GM23338 (cell line): ENCODE data around the gene CDIPT. TPM values are rescaled to one million over a fixed set of nuclear protein-coding genes. Genes with fewer than 3 reads are reported as not detected.

ENCODE experiments used
- ATAC-seq: fragments of 200-7000 bp; cut with Tn5 transposase; 3 replicates; pipeline ENCODE4 v1.9.1; 2020
- DNase-seq: peaks from one replicate; pipeline ENCODE4 v3.0.0-alpha.2; 2015; ENCODE audit warnings: low spot score
- H2AFZ ChIP-seq: fragments of 200-600 bp; sonication (generic); 2 replicates; pipeline ENCODE4 v1.8.0; 2016; ENCODE audit warnings: antibody characterized with exemption, mild to moderate bottlenecking, moderate library complexity
- H3F3A ChIP-seq: fragments of 200-600 bp; sonication (generic); replicated peaks from 2 replicates; pipeline ENCODE4 v1.8.0; 2017; ENCODE audit warnings: antibody characterized with exemption, mixed run types, low read depth
- H3K27ac ChIP-seq: fragments of 200-600 bp; sonication (generic); 2 replicates; pipeline ENCODE4 v1.6.1; 2016; ENCODE audit warnings: low read depth
- H3K27me3 ChIP-seq: fragments of 200-600 bp; sonication (generic); 2 replicates; pipeline ENCODE4 v1.8.0; 2016; ENCODE audit warnings: mild to moderate bottlenecking, mixed run types, moderate library complexity; ENCODE audit not compliant: insufficient read depth
- H3K36me3 ChIP-seq: fragments of 200-600 bp; sonication (generic); 2 replicates; pipeline ENCODE4 v1.8.0; 2016; ENCODE audit warnings: mild to moderate bottlenecking; ENCODE audit not compliant: insufficient read depth
- H3K4me1 ChIP-seq: fragments of 200-600 bp; sonication (generic); 2 replicates; pipeline ENCODE4 v1.8.0; 2016; ENCODE audit warnings: mild to moderate bottlenecking, moderate library complexity; ENCODE audit not compliant: insufficient read depth
- H3K4me2 ChIP-seq: fragments of 200-600 bp; sonication (generic); 2 replicates; pipeline ENCODE4 v1.7.1; 2017; ENCODE audit warnings: mixed run types
- H3K4me3 ChIP-seq: fragments of 200-600 bp; sonication (generic); 2 replicates; pipeline ENCODE4 v1.6.1; 2016; ENCODE audit warnings: mixed run types
- H3K79me2 ChIP-seq: fragments of 200-600 bp; sonication (generic); replicated peaks from 2 replicates; pipeline ENCODE4 v1.8.0; 2017; ENCODE audit warnings: mild to moderate bottlenecking; ENCODE audit not compliant: insufficient read depth
- H3K9me2 ChIP-seq: fragments of 200-600 bp; sonication (generic); 2 replicates; pipeline ENCODE4 v1.8.0; 2017; ENCODE audit not compliant: insufficient read depth
- H4K20me1 ChIP-seq: fragments of 200-600 bp; sonication (generic); replicated peaks from 2 replicates; pipeline ENCODE4 v1.8.0; 2017; ENCODE audit warnings: mild to moderate bottlenecking; ENCODE audit not compliant: insufficient read depth
- H3K27ac Mint-ChIP-seq: 2 replicates; pipeline ENCODE4 v1.8.0; 2020; ENCODE audit warnings: inconsistent platforms, mild to moderate bottlenecking, moderate library complexity, mixed read lengths
- H3K27me3 Mint-ChIP-seq: 3 replicates; pipeline ENCODE4 v1.8.0; 2022; ENCODE audit warnings: low read depth, mild to moderate bottlenecking, moderate library complexity, mixed read lengths, inconsistent platforms; ENCODE audit not compliant: insufficient read depth, poor library complexity
- H3K36me3 Mint-ChIP-seq: 3 replicates; pipeline ENCODE4 v1.8.0; 2021; ENCODE audit warnings: low read depth, mild to moderate bottlenecking, inconsistent platforms, moderate library complexity, mixed read lengths
- H3K4me1 Mint-ChIP-seq: 3 replicates; pipeline ENCODE4 v1.8.0; 2020; ENCODE audit warnings: mild to moderate bottlenecking, inconsistent platforms, mixed read lengths
- H3K4me3 Mint-ChIP-seq: 3 replicates; pipeline ENCODE4 v1.8.0; 2021; ENCODE audit warnings: moderate library complexity, mild to moderate bottlenecking, inconsistent platforms, mixed read lengths
- H3K9me3 Mint-ChIP-seq: 3 replicates; pipeline ENCODE4 v1.8.0; 2020; ENCODE audit warnings: moderate library complexity, mild to moderate bottlenecking, inconsistent platforms, mixed read lengths
- CREB1 ChIP-seq: fragments of 250-450 bp; sonication (Bioruptor Pico); IDR thresholded peaks from 2 replicates; pipeline ENCODE4 v1.5.0; 2020; ENCODE audit warnings: low read depth, mild to moderate bottlenecking, moderate library complexity
- EZH2 ChIP-seq: fragments of 200-600 bp; sonication (generic); IDR thresholded peaks from one replicate; pipeline ENCODE4 v1.8.0; 2017; ENCODE audit warnings: antibody characterized with exemption, mild to moderate bottlenecking, low read depth; ENCODE audit not compliant: unreplicated experiment
- EZH2phosphoT487 ChIP-seq: fragments of 200-600 bp; sonication (generic); IDR thresholded peaks from one replicate; pipeline ENCODE4 v1.8.1; 2018; ENCODE audit warnings: antibody characterized with exemption; ENCODE audit not compliant: unreplicated experiment
- JUNB ChIP-seq: IDR thresholded peaks from one replicate; pipeline ENCODE4 v1.6.1; 2016; ENCODE audit warnings: antibody characterized with exemption; ENCODE audit not compliant: unreplicated experiment
- NANOG ChIP-seq: IDR thresholded peaks from 2 replicates; pipeline ENCODE4 v1.6.1; 2016; ENCODE audit warnings: antibody characterized with exemption, borderline replicate concordance
- POLR2AphosphoS5 ChIP-seq: IDR thresholded peaks from 2 replicates; pipeline ENCODE4 v1.6.1; 2016; ENCODE audit warnings: antibody characterized with exemption, low read depth
- STAT1 ChIP-seq: IDR thresholded peaks from one replicate; pipeline ENCODE4 v1.6.1; 2016; ENCODE audit warnings: antibody characterized with exemption; ENCODE audit not compliant: unreplicated experiment
- ZNF114 ChIP-seq: fragments of 250-450 bp; sonication (Bioruptor Pico); IDR thresholded peaks from 2 replicates; pipeline ENCODE4 v1.5.0; 2020; ENCODE audit warnings: mild to moderate bottlenecking, moderate library complexity
- ZNF331 ChIP-seq: fragments of 250-450 bp; sonication (Bioruptor Pico); IDR thresholded peaks from 2 replicates; pipeline ENCODE4 v1.5.0; 2020; ENCODE audit warnings: low read depth, mild to moderate bottlenecking, moderate library complexity
- polyA plus RNA-seq: library from polyadenylated mRNA; unstranded; fragments of >200 nt; fragmentation: Nextera tagmentation; extraction: Ambion mirVana; gene quantifications from 2 replicates; pipeline ENCODE4 v1.2.1, GENCODE V29; 2016
- total RNA-seq: library from RNA; depleted of rRNA; stranded (reverse); fragments of >200 nt; shearing (Covaris generic); gene quantifications from 2 replicates; pipeline ENCODE4 v1.2.3, GENCODE V29; 2014
- TF ChIP-seq, protein P1 (sequence below): IDR thresholded peaks from one replicate; pipeline ENCODE4 v1.6.1; 2018; ENCODE audit warnings: antibody characterized with exemption; ENCODE audit not compliant: unreplicated experiment
- TF ChIP-seq, protein P2 (sequence below): IDR thresholded peaks from 2 replicates; pipeline ENCODE4 v1.6.1; 2016; ENCODE audit warnings: antibody characterized with exemption
- TF ChIP-seq, protein P3 (sequence below), 2 experiments: fragments of 200-600 bp in 1 of 2; sonication (generic) in 1 of 2; conservative IDR thresholded peaks; 2 replicates each; pipeline versions ENCODE4 v1.5.1 to v1.6.1; 2016 to 2017; ENCODE audit warnings: antibody characterized with exemption in 2 of 2, low read depth in 2 of 2, mild to moderate bottlenecking in 2 of 2, moderate library complexity in 1 of 2
- TF ChIP-seq, protein P4 (sequence below): fragments of 250-450 bp; sonication (Bioruptor Pico); IDR thresholded peaks from 2 replicates; pipeline ENCODE4 v1.5.0; 2020; ENCODE audit warnings: mild to moderate bottlenecking, moderate library complexity

CDIPT gene
- total and polyA plus RNA-seq, 2 experiments from 2014 or later: 36.2 to 78.1 TPM

DNA sequence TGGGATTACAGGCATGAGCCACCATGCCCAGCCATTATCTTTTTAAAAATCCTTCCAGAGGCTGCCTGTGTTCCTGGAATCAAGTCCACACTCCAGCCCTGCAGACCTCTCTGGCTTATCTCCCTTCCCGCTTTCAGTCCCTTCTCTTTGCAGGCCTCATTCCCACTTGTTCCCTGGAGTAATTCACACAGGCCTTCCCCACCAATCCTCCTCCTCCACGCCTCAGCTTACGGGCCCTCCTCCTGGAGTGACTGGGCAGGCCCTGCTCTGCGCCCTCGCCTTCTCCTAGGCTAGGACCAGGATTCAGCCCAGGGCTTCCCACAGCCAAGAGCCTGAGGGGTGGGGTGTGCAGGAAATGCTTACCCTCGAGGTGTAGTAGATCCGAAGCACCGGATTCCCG lies 2.8 kb downstream of the CDIPT start:
- peaks cover 4% of the 10 kb centered on the region; the same call in 1 of the 2 replicates for H3K36me3 ChIP-seq
- no peak overlapping the region for H3K4me3 ChIP-seq
- Mint-ChIP-seq H3K36me3 (peaks cover 25% of the 10 kb centered on the region), H3K4me3 (no peak overlapping the region; the same call in 2 of the 3 replicates), H3K27me3 (peaks cover 21% of the 10 kb centered on the region), H3K27ac (no peak overlapping the region), H3K9me3 (no peaks in the 10 kb centered on the region), H3K4me1 (peaks cover 16% of the 10 kb centered on the region)
- no peak overlapping the region for H3K4me2 ChIP-seq
- peaks cover 9% of the 10 kb centered on the region for H3K4me1 ChIP-seq
- no peak for ATAC-seq
- H3K9me2 ChIP-seq: no peaks in the 10 kb centered on the region
- peaks cover 13% of the 10 kb centered on the region for H3K79me2 ChIP-seq
- no peak for DNase-seq
- H3K27me3 ChIP-seq: no peaks in the 10 kb centered on the region
- 0 out of 2 replicates have a peak, but pooled peaks cover 3% of the 10 kb centered on the region for H3F3A ChIP-seq
- H2AFZ ChIP-seq: no peak overlapping the region
- H3K27ac ChIP-seq: no peak overlapping the region
- no peak for TF ChIP-seq CREB1 (CRISPR knock-in tag)
- no peak for TF ChIP-seq POLR2AphosphoS5
- no peak for TF ChIP-seq EZH2phosphoT487
- TF ChIP-seq, protein P1, sequence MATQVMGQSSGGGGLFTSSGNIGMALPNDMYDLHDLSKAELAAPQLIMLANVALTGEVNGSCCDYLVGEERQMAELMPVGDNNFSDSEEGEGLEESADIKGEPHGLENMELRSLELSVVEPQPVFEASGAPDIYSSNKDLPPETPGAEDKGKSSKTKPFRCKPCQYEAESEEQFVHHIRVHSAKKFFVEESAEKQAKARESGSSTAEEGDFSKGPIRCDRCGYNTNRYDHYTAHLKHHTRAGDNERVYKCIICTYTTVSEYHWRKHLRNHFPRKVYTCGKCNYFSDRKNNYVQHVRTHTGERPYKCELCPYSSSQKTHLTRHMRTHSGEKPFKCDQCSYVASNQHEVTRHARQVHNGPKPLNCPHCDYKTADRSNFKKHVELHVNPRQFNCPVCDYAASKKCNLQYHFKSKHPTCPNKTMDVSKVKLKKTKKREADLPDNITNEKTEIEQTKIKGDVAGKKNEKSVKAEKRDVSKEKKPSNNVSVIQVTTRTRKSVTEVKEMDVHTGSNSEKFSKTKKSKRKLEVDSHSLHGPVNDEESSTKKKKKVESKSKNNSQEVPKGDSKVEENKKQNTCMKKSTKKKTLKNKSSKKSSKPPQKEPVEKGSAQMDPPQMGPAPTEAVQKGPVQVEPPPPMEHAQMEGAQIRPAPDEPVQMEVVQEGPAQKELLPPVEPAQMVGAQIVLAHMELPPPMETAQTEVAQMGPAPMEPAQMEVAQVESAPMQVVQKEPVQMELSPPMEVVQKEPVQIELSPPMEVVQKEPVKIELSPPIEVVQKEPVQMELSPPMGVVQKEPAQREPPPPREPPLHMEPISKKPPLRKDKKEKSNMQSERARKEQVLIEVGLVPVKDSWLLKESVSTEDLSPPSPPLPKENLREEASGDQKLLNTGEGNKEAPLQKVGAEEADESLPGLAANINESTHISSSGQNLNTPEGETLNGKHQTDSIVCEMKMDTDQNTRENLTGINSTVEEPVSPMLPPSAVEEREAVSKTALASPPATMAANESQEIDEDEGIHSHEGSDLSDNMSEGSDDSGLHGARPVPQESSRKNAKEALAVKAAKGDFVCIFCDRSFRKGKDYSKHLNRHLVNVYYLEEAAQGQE: no peak
- TF ChIP-seq, protein P2, sequence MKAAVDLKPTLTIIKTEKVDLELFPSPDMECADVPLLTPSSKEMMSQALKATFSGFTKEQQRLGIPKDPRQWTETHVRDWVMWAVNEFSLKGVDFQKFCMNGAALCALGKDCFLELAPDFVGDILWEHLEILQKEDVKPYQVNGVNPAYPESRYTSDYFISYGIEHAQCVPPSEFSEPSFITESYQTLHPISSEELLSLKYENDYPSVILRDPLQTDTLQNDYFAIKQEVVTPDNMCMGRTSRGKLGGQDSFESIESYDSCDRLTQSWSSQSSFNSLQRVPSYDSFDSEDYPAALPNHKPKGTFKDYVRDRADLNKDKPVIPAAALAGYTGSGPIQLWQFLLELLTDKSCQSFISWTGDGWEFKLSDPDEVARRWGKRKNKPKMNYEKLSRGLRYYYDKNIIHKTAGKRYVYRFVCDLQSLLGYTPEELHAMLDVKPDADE: no peak
- no peak for TF ChIP-seq STAT1
- TF ChIP-seq NANOG: no peak
- TF ChIP-seq, protein P3, sequence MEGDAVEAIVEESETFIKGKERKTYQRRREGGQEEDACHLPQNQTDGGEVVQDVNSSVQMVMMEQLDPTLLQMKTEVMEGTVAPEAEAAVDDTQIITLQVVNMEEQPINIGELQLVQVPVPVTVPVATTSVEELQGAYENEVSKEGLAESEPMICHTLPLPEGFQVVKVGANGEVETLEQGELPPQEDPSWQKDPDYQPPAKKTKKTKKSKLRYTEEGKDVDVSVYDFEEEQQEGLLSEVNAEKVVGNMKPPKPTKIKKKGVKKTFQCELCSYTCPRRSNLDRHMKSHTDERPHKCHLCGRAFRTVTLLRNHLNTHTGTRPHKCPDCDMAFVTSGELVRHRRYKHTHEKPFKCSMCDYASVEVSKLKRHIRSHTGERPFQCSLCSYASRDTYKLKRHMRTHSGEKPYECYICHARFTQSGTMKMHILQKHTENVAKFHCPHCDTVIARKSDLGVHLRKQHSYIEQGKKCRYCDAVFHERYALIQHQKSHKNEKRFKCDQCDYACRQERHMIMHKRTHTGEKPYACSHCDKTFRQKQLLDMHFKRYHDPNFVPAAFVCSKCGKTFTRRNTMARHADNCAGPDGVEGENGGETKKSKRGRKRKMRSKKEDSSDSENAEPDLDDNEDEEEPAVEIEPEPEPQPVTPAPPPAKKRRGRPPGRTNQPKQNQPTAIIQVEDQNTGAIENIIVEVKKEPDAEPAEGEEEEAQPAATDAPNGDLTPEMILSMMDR (conservative IDR thresholded peaks at IDR 0.05; ENCODE audit: low read depth in 2 of 2): no peak
- no peak for TF ChIP-seq ZNF331 (CRISPR knock-in tag)
- TF ChIP-seq JUNB: no peak
- TF ChIP-seq, protein P4, sequence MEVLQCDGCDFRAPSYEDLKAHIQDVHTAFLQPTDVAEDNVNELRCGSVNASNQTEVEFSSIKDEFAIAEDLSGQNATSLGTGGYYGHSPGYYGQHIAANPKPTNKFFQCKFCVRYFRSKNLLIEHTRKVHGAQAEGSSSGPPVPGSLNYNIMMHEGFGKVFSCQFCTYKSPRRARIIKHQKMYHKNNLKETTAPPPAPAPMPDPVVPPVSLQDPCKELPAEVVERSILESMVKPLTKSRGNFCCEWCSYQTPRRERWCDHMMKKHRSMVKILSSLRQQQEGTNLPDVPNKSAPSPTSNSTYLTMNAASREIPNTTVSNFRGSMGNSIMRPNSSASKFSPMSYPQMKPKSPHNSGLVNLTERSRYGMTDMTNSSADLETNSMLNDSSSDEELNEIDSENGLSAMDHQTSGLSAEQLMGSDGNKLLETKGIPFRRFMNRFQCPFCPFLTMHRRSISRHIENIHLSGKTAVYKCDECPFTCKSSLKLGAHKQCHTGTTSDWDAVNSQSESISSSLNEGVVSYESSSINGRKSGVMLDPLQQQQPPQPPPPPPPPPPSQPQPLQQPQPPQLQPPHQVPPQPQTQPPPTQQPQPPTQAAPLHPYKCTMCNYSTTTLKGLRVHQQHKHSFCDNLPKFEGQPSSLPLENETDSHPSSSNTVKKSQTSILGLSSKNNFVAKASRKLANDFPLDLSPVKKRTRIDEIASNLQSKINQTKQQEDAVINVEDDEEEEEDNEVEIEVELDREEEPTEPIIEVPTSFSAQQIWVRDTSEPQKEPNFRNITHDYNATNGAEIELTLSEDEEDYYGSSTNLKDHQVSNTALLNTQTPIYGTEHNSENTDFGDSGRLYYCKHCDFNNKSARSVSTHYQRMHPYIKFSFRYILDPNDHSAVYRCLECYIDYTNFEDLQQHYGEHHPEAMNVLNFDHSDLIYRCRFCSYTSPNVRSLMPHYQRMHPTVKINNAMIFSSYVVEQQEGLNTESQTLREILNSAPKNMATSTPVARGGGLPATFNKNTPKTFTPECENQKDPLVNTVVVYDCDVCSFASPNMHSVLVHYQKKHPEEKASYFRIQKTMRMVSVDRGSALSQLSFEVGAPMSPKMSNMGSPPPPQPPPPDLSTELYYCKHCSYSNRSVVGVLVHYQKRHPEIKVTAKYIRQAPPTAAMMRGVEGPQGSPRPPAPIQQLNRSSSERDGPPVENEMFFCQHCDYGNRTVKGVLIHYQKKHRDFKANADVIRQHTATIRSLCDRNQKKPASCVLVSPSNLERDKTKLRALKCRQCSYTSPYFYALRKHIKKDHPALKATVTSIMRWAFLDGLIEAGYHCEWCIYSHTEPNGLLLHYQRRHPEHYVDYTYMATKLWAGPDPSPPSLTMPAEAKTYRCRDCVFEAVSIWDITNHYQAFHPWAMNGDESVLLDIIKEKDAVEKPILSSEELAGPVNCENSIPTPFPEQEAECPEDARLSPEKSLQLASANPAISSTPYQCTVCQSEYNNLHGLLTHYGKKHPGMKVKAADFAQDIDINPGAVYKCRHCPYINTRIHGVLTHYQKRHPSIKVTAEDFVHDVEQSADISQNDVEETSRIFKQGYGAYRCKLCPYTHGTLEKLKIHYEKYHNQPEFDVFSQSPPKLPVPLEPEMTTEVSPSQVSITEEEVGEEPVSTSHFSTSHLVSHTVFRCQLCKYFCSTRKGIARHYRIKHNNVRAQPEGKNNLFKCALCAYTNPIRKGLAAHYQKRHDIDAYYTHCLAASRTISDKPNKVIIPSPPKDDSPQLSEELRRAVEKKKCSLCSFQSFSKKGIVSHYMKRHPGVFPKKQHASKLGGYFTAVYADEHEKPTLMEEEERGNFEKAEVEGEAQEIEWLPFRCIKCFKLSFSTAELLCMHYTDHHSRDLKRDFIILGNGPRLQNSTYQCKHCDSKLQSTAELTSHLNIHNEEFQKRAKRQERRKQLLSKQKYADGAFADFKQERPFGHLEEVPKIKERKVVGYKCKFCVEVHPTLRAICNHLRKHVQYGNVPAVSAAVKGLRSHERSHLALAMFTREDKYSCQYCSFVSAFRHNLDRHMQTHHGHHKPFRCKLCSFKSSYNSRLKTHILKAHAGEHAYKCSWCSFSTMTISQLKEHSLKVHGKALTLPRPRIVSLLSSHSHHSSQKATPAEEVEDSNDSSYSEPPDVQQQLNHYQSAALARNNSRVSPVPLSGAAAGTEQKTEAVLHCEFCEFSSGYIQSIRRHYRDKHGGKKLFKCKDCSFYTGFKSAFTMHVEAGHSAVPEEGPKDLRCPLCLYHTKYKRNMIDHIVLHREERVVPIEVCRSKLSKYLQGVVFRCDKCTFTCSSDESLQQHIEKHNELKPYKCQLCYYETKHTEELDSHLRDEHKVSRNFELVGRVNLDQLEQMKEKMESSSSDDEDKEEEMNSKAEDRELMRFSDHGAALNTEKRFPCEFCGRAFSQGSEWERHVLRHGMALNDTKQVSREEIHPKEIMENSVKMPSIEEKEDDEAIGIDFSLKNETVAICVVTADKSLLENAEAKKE (CRISPR knock-in tag): no peak
- TF ChIP-seq ZNF114: no peak
- no peak for TF ChIP-seq EZH2
- H4K20me1 ChIP-seq: no peaks in the 10 kb centered on the region; the same call in 1 of the 2 replicates
